Activated naive CD4-positive, alpha-beta T cell (primary cell): ENCODE results near the gene IGSF21.

Experiments used
- DNase-seq, 4 experiments: peaks; one replicate each; lab custom pipeline; 2025; lab: John Stamatoyannopoulos, UW

Gene IGSF21

GRCh38 chr1:18294437-18295176 lies 187.0 kb downstream of the IGSF21 start:
- DNase-seq, result no peak

GRCh38 chr1:18297896-18298648 lies 190.5 kb downstream of the IGSF21 start:
- no peak for DNase-seq

- DNase-seq, result no peak
Observed at GRCh38 chr1:18299441-18300338, 192.1 kb downstream of the IGSF21 start.

DNA sequence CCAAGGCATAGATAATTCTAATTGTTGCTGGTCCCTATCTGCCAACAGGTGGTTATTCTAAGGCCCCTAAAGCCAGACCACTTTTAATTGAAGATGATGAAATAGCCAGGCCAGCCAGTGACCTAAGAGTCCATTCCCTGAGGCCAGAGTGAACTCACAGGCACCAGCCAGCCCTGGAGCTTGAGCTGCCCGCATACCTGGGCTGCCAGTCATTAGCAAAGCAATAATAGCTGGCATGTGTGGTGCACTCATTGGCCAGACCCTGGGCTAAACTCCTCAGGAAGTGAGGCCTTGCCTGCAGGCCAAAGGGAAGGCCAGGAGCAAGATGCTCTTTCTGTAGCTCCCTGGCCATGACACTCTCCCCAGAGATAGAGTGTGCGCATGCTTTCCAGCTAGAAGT lies 192.8 kb downstream of the IGSF21 start:
- no peak for DNase-seq

DNA sequence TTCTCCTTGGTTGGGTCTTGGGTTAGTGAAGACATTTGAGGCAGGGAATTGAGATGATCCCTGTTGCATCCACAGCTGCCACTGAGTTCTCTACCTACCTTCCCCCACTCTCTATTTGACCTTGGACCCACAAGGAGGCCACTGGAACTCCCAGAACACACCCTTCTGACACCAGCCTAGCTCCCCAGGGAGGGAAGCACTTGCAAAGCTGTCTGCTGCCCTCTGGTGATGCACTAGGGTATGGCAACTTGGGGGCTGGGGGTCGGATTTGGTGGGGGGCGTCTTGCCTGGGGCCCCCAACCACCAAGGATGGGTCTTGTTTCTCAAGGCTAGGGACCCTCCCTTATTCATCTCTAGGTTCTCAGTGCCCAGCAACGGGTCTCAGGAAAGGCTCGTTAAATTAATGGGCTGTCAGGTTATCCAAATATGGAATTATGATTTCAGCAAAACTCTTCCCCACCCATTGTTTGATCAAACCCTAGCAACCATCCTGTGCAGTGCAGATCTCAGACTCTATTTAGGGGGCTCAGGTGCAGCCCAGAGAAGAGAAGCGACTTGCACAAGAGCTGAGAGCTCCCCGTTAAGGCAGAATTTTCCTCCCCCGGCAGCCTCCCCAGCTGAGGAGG lies 195.3 kb downstream of the IGSF21 start:
- no peak for DNase-seq

- DNase-seq, result no peak
Observed at GRCh38 chr1:18304151-18304869, 196.7 kb downstream of the IGSF21 start.

DNA sequence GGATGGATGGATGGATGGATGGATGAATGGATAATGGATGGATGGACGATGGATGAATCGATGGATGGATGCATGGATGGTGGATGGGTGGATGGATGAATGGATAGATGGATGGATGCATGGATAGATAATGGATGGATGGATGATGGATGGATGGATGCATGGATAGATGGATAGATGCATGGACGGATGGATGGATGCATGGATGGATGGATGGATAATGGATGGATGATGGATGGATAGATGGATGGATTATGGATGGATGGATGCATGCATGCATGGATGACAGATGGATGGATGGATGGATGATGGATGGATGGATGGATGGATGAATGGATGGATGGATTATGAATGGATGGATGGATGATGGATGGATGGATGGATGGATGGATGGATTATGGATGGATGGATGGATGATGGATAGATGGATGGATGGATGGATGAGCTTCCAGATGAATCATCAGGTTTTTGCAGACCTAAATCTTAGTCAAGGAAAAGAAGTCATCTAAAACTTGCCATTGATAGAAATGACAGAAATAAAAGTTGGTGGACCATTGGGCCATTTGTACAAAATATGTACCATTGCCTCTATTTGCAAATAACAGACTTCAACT lies 197.7 kb downstream of the IGSF21 start:
- DNase-seq, result no peak

GRCh38 chr1:18307329-18307898 lies 199.8 kb downstream of the IGSF21 start:
- no peak for DNase-seq

DNA sequence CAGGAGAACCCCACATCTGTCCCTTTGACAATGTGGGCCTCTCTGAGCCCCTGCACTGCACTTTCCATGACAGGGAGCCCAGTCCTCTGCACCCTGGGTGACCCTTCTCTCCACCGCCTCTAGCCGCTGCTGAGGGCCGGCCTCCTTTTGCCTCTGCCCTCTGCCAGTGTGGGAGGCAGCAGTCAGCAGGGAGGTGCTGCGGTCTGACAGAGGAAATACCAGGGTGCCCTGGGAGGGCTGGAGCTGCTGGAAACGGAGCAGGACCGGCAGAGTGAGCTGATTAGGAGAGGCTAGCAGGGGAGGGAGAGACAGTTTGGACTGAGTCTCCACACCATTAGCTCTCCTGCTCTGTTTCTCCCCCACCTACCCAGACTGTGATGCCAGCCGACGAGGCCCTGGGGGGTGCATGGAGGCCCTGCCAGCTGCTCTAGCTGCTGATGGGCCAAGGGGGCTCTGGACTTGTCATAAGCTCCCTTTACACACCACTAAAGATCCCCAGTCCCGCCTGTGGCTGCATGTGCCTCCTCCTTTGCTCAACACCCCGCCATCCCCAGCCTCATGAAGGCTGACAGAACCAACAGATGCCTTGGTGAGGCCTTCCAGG lies 202.1 kb downstream of the IGSF21 start:
- DNase-seq, result no peak

- no peak for DNase-seq
Observed at GRCh38 chr1:18312961-18313360, 205.4 kb downstream of the IGSF21 start.

DNA sequence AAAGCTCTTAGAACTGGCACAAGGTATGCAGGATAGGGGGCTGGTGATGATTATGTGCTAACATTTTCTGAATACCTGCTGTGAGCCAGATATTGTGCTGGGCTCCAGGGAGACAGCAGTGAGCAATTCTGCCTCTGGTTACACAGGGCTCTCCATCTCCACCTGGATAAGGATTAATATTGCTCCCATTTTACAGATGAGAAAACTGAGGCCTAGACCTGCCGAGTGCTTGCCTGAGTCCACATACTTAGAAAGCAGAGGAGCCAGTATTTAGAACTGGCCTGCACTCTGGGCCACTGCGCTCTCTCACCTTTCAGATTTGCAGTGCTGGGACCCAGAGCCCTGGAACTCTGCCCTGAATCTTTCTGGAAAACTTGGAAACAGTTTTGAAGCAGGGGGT lies 205.9 kb downstream of the IGSF21 start:
- no peak for DNase-seq

GRCh38 chr1:18314399-18314798 lies 206.8 kb downstream of the IGSF21 start:
- DNase-seq, result no peak

DNA sequence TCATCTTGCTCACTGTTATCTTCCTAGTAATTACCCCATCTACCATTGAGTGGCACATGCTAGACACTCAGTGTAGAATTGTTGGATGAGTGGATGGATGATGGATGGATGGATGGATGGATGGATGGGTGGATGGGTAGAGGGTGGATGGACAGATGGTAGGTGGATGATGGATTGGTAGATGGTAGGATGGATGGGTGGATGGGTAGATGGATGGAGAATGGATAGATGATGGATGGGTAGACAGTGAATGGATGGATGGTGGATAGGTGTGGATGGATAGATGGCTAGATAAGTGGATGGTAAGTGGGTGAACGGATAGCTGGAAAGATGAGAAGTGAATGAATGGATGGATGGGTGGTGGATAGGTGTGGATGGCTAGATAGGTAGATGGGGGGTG lies 207.9 kb downstream of the IGSF21 start:
- DNase-seq, result no peak

DNA sequence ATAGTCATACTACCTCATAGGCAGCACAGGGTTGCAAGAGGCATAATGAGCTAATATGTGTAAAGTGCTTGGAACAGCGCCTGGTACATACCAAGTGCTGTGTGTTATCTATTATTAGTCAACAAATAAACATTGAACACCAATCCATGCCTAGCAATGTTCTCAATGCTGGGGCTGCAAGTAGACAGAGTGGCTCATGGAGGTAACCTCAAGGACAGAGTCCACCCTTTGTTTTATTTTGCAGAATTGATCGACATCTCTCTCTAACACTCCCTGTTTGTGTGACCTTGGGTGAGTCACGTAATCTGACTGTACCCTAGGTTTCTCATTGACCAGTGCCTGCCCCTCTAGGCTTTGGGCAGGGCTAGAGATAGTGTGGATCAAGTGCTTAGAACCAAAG lies 209.2 kb downstream of the IGSF21 start:
- no peak for DNase-seq

DNA sequence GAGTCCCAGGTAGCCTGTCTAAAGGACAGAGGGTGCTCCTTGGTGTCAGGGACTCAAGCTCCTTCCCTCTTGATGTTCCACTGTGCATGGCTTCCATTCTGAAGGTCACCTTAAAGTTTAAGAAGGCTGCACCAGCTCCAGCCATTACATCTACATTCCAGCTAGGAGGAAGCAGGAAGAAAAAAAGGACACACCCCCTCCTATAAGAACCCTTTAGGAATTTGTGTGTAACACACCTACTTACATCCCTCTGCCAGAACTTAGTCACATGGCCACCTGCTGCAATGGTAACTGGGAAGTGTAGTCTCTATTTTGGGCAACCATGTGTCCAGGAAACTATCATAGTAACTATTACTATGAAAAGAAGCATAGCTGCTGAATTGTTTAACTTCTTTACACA lies 211.5 kb downstream of the IGSF21 start:
- no peak for DNase-seq

DNA sequence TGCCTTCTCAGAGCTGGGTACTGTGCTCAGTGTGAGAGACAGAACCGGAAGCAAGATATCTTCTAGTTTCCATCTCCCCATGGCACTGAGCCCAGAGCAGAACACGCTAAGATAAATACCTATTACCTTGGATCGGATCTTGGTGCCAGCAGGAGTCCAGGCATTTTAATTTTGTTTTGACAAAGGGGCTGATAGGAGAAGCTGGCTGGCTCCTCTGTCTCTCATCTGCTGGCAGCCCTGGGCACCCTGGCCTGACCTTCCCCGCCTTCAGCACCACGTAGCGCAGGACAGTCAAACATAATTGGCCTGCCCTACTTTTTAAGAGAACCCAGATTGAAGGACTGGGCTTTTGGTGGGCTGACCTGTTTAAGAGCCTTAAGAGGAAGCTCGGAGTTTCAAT lies 212.5 kb downstream of the IGSF21 start:
- DNase-seq, result no peak

GRCh38 chr1:18322368-18323032 lies 214.9 kb downstream of the IGSF21 start:
- no peak for DNase-seq

DNA sequence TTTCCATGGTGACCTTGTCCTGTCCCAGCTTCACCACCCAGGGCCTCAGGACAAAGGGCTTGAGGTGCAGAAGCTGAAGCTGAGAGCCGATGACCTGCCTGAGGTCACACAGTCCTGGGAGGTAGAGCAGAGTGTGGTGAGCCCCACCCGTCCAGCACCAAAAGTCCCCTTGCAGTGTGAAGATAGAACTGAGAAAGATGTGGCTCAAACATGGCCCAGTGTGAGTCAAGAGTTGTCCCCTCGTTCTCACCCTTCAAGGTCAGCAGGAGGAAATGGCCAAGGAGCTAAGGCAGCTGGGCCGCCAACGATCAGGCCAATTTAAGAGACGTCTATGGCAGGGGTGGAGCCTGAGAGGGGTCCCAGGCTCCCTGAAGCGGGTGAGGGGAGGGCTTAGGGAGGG lies 215.7 kb downstream of the IGSF21 start:
- no peak for DNase-seq

DNA sequence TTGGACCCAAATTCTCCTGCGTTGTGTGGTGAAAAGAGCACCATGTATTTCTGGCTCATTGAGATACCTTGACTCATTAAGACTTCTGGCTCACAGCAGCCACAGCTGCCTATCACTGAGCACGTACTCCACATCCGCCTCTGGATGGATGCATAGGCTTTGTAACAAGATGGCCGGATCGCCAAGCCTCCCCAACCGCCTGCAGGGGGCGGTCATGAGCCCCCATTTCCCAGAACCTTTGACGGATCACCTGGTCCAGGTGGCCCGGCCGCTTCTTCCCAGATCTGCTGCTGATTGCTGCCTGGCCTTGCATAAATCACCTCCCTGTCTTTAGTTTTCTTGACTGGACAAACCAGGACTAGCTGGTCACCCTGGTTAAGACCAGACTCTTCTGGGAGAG lies 216.6 kb downstream of the IGSF21 start:
- no peak for DNase-seq

DNA sequence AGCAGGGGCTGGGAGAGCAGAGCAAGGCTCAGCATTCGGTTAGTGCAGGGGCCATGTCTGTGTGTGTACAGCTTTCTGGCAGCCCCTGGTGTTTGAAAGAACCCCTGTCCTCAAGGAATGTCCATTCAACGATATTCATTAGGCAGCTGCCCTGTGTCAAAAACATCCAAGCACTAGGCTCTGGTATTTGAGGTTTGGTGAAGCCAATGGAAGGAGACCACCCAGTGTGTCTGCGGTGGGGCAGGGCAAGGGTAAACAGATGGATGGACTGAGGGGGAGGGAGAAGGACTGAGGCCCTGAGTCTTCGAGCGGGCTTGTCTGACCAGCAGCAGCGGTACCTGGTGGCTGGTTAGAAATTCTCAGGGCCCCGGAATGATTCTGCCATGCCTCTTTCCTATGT lies 217.5 kb downstream of the IGSF21 start:
- DNase-seq, result no peak
